Adipocyte (in vitro differentiated cells): ENCODE measurements around the gene PTGR2.
A peak's percentile ranks its signal among the peaks of the same experiment; 100 is the strongest.
"Not testable (repeated sequence)": the region's sequence is repeated elsewhere in the genome, so short reads cannot be mapped to it uniquely, and the experiment has no call there.

Source experiments
- DNase-seq: peaks from one replicate; pipeline ENCODE4 v3.0.0-alpha.2; 2015; ENCODE audit warnings: low read depth
- H3K27me3 ChIP-seq: replicated peaks from 2 replicates; pipeline ENCODE4 v1.7.0; 2013; ENCODE audit warnings: mild to moderate bottlenecking, low read length, moderate library complexity; ENCODE audit not compliant: control insufficient read depth, insufficient read depth
- H3K36me3 ChIP-seq: 2 replicates; pipeline ENCODE4 v1.7.0; 2013; ENCODE audit warnings: low read length, mild to moderate bottlenecking, moderate library complexity; ENCODE audit not compliant: control insufficient read depth, insufficient read depth, severe bottlenecking
- H3K4me1 ChIP-seq: 2 replicates; pipeline ENCODE4 v1.7.0; 2013; ENCODE audit warnings: mild to moderate bottlenecking, low read length, moderate library complexity; ENCODE audit not compliant: control insufficient read depth, insufficient read depth
- H3K4me3 ChIP-seq: 2 replicates; pipeline ENCODE4 v1.7.0; 2013; ENCODE audit warnings: mild to moderate bottlenecking, low read length, moderate library complexity
- H3K9ac ChIP-seq: 2 replicates; pipeline ENCODE4 v1.7.0; 2013; ENCODE audit warnings: mild to moderate bottlenecking, low read length, moderate library complexity
- H3K9me3 ChIP-seq: 2 replicates; pipeline ENCODE4 v1.7.0; 2013; ENCODE audit warnings: mild to moderate bottlenecking, low read length, moderate library complexity; ENCODE audit not compliant: control insufficient read depth

Gene PTGR2

GRCh38 chr14:73888971-73889370, 37.3 kb downstream of the PTGR2 start:
- H3K36me3 ChIP-seq: peaks cover 19% of the 10 kb centered on the region
- DNase-seq: peak; percentile 23
- H3K4me1 ChIP-seq: peaks cover 32% of the 10 kb centered on the region
- H3K27me3 ChIP-seq: no peaks in the 10 kb centered on the region
- no peaks in the 10 kb centered on the region for H3K9me3 ChIP-seq
- peak overlapping the region; percentile 97 for H3K9ac ChIP-seq
- H3K4me3 ChIP-seq: peak overlapping the region; percentile 96

GRCh38 chr14:73889376-73889775, 37.7 kb downstream of the PTGR2 start:
- Histone ChIP-seq H3K9ac (peak overlapping the region; percentile 28), H3K4me1 (peaks cover 32% of the 10 kb centered on the region), H3K27me3 (no peaks in the 10 kb centered on the region), H3K9me3 (no peaks in the 10 kb centered on the region), H3K4me3 (peak overlapping the region; percentile 96), H3K36me3 (peaks cover 22% of the 10 kb centered on the region)
- DNase-seq: no peak

- not testable (repeated sequence) for H3K4me3 ChIP-seq, DNase-seq, H3K9ac ChIP-seq, H3K9me3 ChIP-seq, H3K27me3 ChIP-seq
- H3K36me3 ChIP-seq: peaks cover 68% of the 10 kb centered on the region
- peaks cover 14% of the 10 kb centered on the region for H3K4me1 ChIP-seq
Observed at GRCh38 chr14:73894180-73894687, 42.6 kb downstream of the PTGR2 start.

- Histone ChIP-seq H3K36me3 (peaks cover 81% of the 10 kb centered on the region), H3K4me3 (no peak overlapping the region), H3K27me3 (no peaks in the 10 kb centered on the region), H3K4me1 (peaks cover 8% of the 10 kb centered on the region), H3K9me3 (no peaks in the 10 kb centered on the region), H3K9ac (no peak overlapping the region)
- no peak for DNase-seq
Observed at GRCh38 chr14:73895939-73896338, 44.3 kb downstream of the PTGR2 start.

GRCh38 chr14:73896521-73896920, 44.9 kb downstream of the PTGR2 start:
- no peaks in the 10 kb centered on the region for H3K9me3 ChIP-seq
- no peak overlapping the region for H3K9ac ChIP-seq
- DNase-seq: no peak
- no peak overlapping the region for H3K4me3 ChIP-seq
- H3K4me1 ChIP-seq: peaks cover 8% of the 10 kb centered on the region
- H3K36me3 ChIP-seq: peaks cover 87% of the 10 kb centered on the region
- no peaks in the 10 kb centered on the region for H3K27me3 ChIP-seq

GRCh38 chr14:73903028-73903427, 51.4 kb downstream of the PTGR2 start:
- Histone ChIP-seq H3K27me3 (no peaks in the 10 kb centered on the region), H3K4me3 (no peak overlapping the region), H3K4me1 (no peaks in the 10 kb centered on the region), H3K9me3 (no peaks in the 10 kb centered on the region), H3K9ac (no peak overlapping the region), H3K36me3 (peaks cover 84% of the 10 kb centered on the region)
- peak; percentile 51 for DNase-seq

DNA sequence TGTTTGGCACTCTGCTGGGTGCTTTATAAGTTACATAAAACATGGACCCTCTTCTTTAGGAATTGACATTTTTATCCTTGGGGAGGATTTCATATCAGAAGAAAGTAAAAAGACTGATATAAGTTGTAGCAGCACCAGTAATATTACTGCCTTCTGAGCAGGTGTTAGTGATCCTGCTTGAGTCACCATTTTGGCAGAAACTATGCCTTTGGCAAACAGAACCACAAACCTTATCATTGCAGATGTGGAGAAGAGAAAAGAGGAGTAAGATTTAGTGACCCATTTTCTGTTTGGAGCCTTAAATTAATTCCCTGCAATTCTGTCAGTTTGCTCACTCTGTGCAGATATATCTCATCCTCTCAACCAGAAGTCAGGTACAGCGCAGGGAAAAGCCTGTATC, 58.0 kb downstream of the PTGR2 start:
- Histone ChIP-seq H3K27me3 (no peaks in the 10 kb centered on the region), H3K9me3 (no peaks in the 10 kb centered on the region), H3K4me1 (peaks cover 10% of the 10 kb centered on the region), H3K4me3 (no peak overlapping the region), H3K36me3 (peaks cover 87% of the 10 kb centered on the region), H3K9ac (no peak overlapping the region)
- no peak for DNase-seq

DNA sequence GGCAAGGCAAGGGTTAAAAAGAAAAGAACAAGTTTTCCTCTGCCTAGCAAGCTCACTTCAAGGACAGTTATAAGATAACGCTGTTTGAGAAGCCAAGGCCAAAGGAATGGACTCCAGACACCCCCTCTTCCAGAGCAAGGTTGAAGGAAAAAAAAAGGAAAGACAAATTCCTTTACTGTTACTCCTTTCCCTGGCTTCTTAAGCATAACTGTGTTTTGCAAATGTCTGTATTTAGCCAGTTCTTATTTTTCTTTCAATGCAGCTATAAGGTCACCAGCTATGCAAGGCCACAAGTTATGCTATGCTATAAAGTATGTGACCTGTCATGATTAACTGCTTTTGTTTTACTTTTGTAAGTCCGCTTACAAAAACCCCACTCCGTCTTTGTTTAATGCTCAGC, 61.6 kb downstream of the PTGR2 start:
- no peaks in the 10 kb centered on the region for H3K27me3 ChIP-seq
- DNase-seq: peak; percentile 34
- no peak overlapping the region for H3K4me3 ChIP-seq
- no peaks in the 10 kb centered on the region for H3K9me3 ChIP-seq
- peaks cover 76% of the 10 kb centered on the region for H3K36me3 ChIP-seq
- H3K4me1 ChIP-seq: peaks cover 10% of the 10 kb centered on the region
- no peak overlapping the region for H3K9ac ChIP-seq

- Histone ChIP-seq H3K36me3 (peaks cover 71% of the 10 kb centered on the region), H3K9ac (no peak overlapping the region), H3K4me3 (no peak overlapping the region), H3K9me3 (no peaks in the 10 kb centered on the region), H3K4me1 (peaks cover 10% of the 10 kb centered on the region), H3K27me3 (no peaks in the 10 kb centered on the region)
- no peak for DNase-seq
Observed at GRCh38 chr14:73916324-73916723, 64.7 kb downstream of the PTGR2 start.

- H3K9me3 ChIP-seq, H3K27me3 ChIP-seq, DNase-seq, H3K4me3 ChIP-seq, H3K9ac ChIP-seq, H3K4me1 ChIP-seq: not testable (repeated sequence)
- H3K36me3 ChIP-seq: peaks cover 80% of the 10 kb centered on the region
Observed at GRCh38 chr14:73919457-73919856, 67.8 kb downstream of the PTGR2 start.

DNA sequence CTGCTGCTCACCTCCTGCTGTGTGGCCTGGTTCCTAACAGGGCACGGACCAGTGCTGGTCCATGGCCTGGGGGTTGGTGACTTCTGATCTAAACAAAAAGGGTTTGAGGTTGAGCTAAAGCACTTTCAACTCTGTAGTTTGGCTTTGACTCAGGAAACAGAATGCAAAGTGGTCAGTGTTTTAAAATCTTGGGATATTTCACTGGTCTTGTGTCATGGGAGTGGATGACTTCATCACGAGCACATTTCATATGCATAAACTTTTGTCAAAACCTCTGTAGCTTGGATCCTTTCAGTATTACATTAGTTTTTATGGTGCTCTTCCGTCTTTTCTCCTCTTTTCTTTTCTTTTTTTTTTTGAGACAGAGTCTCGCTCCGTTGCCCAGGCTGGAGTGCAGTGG, 72.7 kb downstream of the PTGR2 start:
- H3K9me3 ChIP-seq: no peaks in the 10 kb centered on the region
- peaks cover 95% of the 10 kb centered on the region for H3K36me3 ChIP-seq
- H3K27me3 ChIP-seq: no peaks in the 10 kb centered on the region
- no peak overlapping the region for H3K9ac ChIP-seq
- H3K4me3 ChIP-seq: no peak overlapping the region
- no peaks in the 10 kb centered on the region for H3K4me1 ChIP-seq
- DNase-seq: no peak
